Astrocyte (in vitro differentiated cells and primary cell): ENCODE data around the gene RNF167. TPM values are rescaled to one million over a fixed set of nuclear protein-coding genes. Genes with fewer than 3 reads are reported as not detected.

Experiments used
- DNase-seq: peaks from one replicate; pipeline ENCODE4 v3.0.0-alpha.2; 2010; ENCODE audit warnings: low read depth
- FAIRE-seq: peaks from 2 replicates; lab custom pipeline; 2011; peaks lifted over from hg19 to GRCh38; lab: Jason Lieb, UNC
- H2AFZ ChIP-seq: 2 replicates; pipeline ENCODE4 v1.6.0; 2012; ENCODE audit warnings: low read depth, low read length, inconsistent platforms
- H3K27ac ChIP-seq: 2 replicates; pipeline ENCODE4 v1.5.1; 2011; ENCODE audit warnings: low read depth, low read length, inconsistent platforms
- H3K27me3 ChIP-seq: 2 replicates; pipeline ENCODE4 v1.6.0; 2011; ENCODE audit warnings: low read length, inconsistent platforms; ENCODE audit not compliant: insufficient read depth
- H3K36me3 ChIP-seq: 2 replicates; pipeline ENCODE4 v1.5.1; 2011; ENCODE audit warnings: low read length, inconsistent platforms; ENCODE audit not compliant: insufficient read depth
- H3K4me1 ChIP-seq: 2 replicates; pipeline ENCODE4 v1.5.1; 2011; ENCODE audit warnings: low read length, inconsistent platforms; ENCODE audit not compliant: insufficient read depth
- H3K4me2 ChIP-seq: 2 replicates; pipeline ENCODE4 v1.6.0; 2012; ENCODE audit warnings: low read length, inconsistent platforms
- H3K4me3 ChIP-seq: 2 replicates; pipeline ENCODE4 v1.5.1; 2011; ENCODE audit warnings: low read depth, mild to moderate bottlenecking, low read length, inconsistent platforms; ENCODE audit not compliant: insufficient read depth
- H3K79me2 ChIP-seq: 2 replicates; pipeline ENCODE4 v1.6.0; 2012; ENCODE audit warnings: mild to moderate bottlenecking, low read length, inconsistent platforms; ENCODE audit not compliant: insufficient read depth
- H3K9ac ChIP-seq: 2 replicates; pipeline ENCODE4 v1.6.0; 2012; ENCODE audit warnings: mild to moderate bottlenecking, low read length, inconsistent platforms
- H3K9me3 ChIP-seq: 2 replicates; pipeline ENCODE4 v1.5.1; 2012; ENCODE audit warnings: low read depth, mild to moderate bottlenecking, low read length, inconsistent platforms; ENCODE audit not compliant: insufficient read depth
- H4K20me1 ChIP-seq: 2 replicates; pipeline ENCODE4 v1.6.0; 2012; ENCODE audit warnings: low read length, inconsistent platforms; ENCODE audit not compliant: insufficient read depth
- H3K27ac Mint-ChIP-seq: one replicate; pipeline ENCODE4 v1.8.0; 2021; ENCODE audit warnings: mild to moderate bottlenecking, mixed read lengths; ENCODE audit not compliant: unreplicated experiment
- H3K27me3 Mint-ChIP-seq: one replicate; pipeline ENCODE4 v1.8.0; 2021; ENCODE audit warnings: low read depth, mixed read lengths; ENCODE audit not compliant: unreplicated experiment
- H3K36me3 Mint-ChIP-seq: one replicate; pipeline ENCODE4 v1.8.0; 2021; ENCODE audit warnings: low read depth, mixed read lengths; ENCODE audit not compliant: unreplicated experiment
- H3K4me1 Mint-ChIP-seq: one replicate; pipeline ENCODE4 v1.8.0; 2021; ENCODE audit warnings: low read depth, mixed read lengths; ENCODE audit not compliant: unreplicated experiment
- H3K4me3 Mint-ChIP-seq: one replicate; pipeline ENCODE4 v1.8.0; 2021; ENCODE audit warnings: mild to moderate bottlenecking, moderate library complexity, mixed read lengths; ENCODE audit not compliant: unreplicated experiment
- H3K9me3 Mint-ChIP-seq: one replicate; pipeline ENCODE4 v1.8.0; 2021; ENCODE audit warnings: mild to moderate bottlenecking, mixed read lengths; ENCODE audit not compliant: unreplicated experiment
- CTCF ChIP-seq: IDR thresholded peaks from 2 replicates; pipeline ENCODE4 v1.5.1; 2011; ENCODE audit warnings: low read depth, mild to moderate bottlenecking, inconsistent platforms, low read length, moderate library complexity; ENCODE audit not compliant: insufficient read depth
- EZH2 ChIP-seq: IDR thresholded peaks from 2 replicates; pipeline ENCODE4 v1.6.1; 2012; ENCODE audit warnings: mild to moderate bottlenecking, low read length, inconsistent platforms; ENCODE audit not compliant: insufficient read depth
- total RNA-seq: library from RNA; stranded (reverse); gene quantifications from 2 replicates; pipeline ENCODE4 v1.2.1, GENCODE V29; 2021

Gene RNF167
- total RNA-seq, 1 donor from 2014 or later, result 89.7 TPM

- Histone ChIP-seq H3K27ac (peak overlapping the region; percentile 22), H2AFZ (no peak overlapping the region), H3K9ac (peak overlapping the region; percentile 97), H3K9me3 (no peaks in the 10 kb centered on the region), H4K20me1 (peaks cover 63% of the 10 kb centered on the region), H3K4me3 (no peak overlapping the region), H3K79me2 (peaks cover 92% of the 10 kb centered on the region), H3K27me3 (no peaks in the 10 kb centered on the region), H3K36me3 (peaks cover 37% of the 10 kb centered on the region), H3K4me2 (no peak overlapping the region), H3K4me1 (peaks cover 43% of the 10 kb centered on the region)
- H3K27me3 Mint-ChIP-seq, result no peaks in the 10 kb centered on the region
- FAIRE-seq, result no peak
- H3K9me3 Mint-ChIP-seq, result peaks cover 2% of the 10 kb centered on the region
- peaks cover 28% of the 10 kb centered on the region for H3K36me3 Mint-ChIP-seq
- H3K4me1 Mint-ChIP-seq, result peaks cover 37% of the 10 kb centered on the region
- no peak for DNase-seq
- H3K4me3 Mint-ChIP-seq, result peak overlapping the region; percentile 95
- peak overlapping the region; percentile 99 for H3K27ac Mint-ChIP-seq
- TF ChIP-seq CTCF (no peak), EZH2 (no peak)
Observed at GRCh38 chr17:4942760-4943508, 2.9 kb downstream of the RNF167 start.

GRCh38 chr17:4944163-4944553 lies 4.1 kb downstream of the RNF167 start:
- Histone ChIP-seq H3K4me1 (peaks cover 33% of the 10 kb centered on the region), H3K27ac (peak overlapping the region; percentile 89), H4K20me1 (peaks cover 62% of the 10 kb centered on the region), H3K36me3 (peaks cover 37% of the 10 kb centered on the region), H3K4me3 (no peak overlapping the region), H3K4me2 (peak overlapping the region; percentile 99), H3K79me2 (peaks cover 84% of the 10 kb centered on the region), H2AFZ (no peak overlapping the region), H3K27me3 (no peaks in the 10 kb centered on the region), H3K9me3 (no peaks in the 10 kb centered on the region), H3K9ac (peak overlapping the region; percentile 93)
- Mint-ChIP-seq H3K9me3 (peaks cover 2% of the 10 kb centered on the region), H3K36me3 (peaks cover 26% of the 10 kb centered on the region), H3K27ac (peak overlapping the region; percentile 96), H3K27me3 (no peaks in the 10 kb centered on the region), H3K4me3 (peak overlapping the region; percentile 98), H3K4me1 (peaks cover 33% of the 10 kb centered on the region)
- DNase-seq (no peak), FAIRE-seq (no peak)
- TF ChIP-seq CTCF (no peak), EZH2 (no peak)
